ENCODE results near the gene PRCP. TPM values are rescaled to one million over a fixed set of nuclear protein-coding genes. Genes with fewer than 3 reads are reported as not detected.
A peak's percentile ranks its signal among the peaks of the same experiment; 100 is the strongest.

PRCP gene
- total and polyA plus RNA-seq, 11 donors: 21.2 to 99.4 (median 44.0) TPM

DNA sequence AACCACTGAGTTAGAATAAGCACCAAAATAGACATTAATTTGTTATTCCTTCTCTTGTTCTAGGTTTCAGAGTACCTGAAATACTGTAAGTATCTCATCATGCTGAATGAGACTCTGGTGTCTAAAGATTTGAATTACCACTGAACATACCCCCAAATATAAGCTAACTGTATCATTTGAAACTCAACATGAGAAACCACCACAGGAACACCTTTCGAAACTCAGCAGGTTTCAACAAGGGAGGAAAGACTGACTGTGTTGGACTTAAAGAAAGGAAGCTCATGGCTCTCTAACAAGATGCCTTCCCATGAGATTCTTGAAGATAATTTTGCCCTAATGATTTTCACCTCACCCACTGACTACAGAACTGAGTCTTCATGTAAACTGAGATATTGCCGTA is 37.0 kb downstream of the PRCP start:
- H3K27ac ChIP-seq: no peak overlapping the region
- peaks cover 0 to under 1% (median 0%) of the 10 kb centered on the region in 9 donors for H3K36me3 ChIP-seq
- TF ChIP-seq, protein P1, sequence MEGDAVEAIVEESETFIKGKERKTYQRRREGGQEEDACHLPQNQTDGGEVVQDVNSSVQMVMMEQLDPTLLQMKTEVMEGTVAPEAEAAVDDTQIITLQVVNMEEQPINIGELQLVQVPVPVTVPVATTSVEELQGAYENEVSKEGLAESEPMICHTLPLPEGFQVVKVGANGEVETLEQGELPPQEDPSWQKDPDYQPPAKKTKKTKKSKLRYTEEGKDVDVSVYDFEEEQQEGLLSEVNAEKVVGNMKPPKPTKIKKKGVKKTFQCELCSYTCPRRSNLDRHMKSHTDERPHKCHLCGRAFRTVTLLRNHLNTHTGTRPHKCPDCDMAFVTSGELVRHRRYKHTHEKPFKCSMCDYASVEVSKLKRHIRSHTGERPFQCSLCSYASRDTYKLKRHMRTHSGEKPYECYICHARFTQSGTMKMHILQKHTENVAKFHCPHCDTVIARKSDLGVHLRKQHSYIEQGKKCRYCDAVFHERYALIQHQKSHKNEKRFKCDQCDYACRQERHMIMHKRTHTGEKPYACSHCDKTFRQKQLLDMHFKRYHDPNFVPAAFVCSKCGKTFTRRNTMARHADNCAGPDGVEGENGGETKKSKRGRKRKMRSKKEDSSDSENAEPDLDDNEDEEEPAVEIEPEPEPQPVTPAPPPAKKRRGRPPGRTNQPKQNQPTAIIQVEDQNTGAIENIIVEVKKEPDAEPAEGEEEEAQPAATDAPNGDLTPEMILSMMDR (IDR thresholded peaks at IDR 0.05): no peak
- no peak for TF ChIP-seq POLR2A (IDR thresholded peaks at IDR 0.05)
- no peak overlapping the region for H3K4me3 ChIP-seq
- DNase-seq (no peak), ATAC-seq (no peak)
- H3K4me1 ChIP-seq: peaks cover 0 to 30% (median 10%) of the 10 kb centered on the region in 12 donors
- WGBS, 4 donors: 80 to 98% (median 98%) methylated on average over 2 of the region's 2 CpGs
- intact Hi-C loops (cut with DNase I): loop anchor here in 4 of 10 donors (5.0 to 10.0 kb wide), 3 partner anchors 62 to 148 kb away; no protein-coding TSS in a partner anchor
- no peaks in the 10 kb centered on the region for H3K27me3 ChIP-seq
- H3K9me3 ChIP-seq: no peaks in the 10 kb centered on the region

DNA sequence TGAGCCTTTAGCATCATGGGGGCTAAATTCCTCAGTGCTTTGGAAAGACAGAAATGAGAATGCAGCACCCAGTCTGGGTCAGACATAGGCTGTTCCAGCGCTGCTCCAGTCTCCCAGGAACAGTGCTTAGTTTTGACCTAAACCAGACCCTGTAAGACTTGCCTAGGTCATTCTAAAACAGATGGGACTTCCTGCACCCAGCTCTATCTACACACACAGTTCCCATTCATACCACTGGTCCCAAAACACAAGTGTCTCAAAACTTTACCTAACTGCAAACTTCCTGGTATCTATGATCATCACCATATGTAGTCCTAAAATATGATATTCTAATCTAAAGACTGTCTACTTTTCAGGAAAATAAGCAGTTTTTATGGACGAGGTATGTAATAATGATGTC is 37.9 kb downstream of the PRCP start:
- H3K9me3 ChIP-seq: no peaks in the 10 kb centered on the region
- 59 to 82% (median 80%) methylated on average over 2 of the region's 2 CpGs for WGBS, 4 donors
- intact Hi-C loops (cut with DNase I): loop anchor here in 4 of 10 donors (5.0 to 10.0 kb wide), 3 partner anchors 62 to 148 kb away; no protein-coding TSS in a partner anchor
- H3K36me3 ChIP-seq: peaks cover 0 to 6% (median 0%) of the 10 kb centered on the region in 9 donors
- no peak for DNase-seq
- peaks cover 0 to 22% (median 8%) of the 10 kb centered on the region in 12 donors for H3K4me1 ChIP-seq
- no peak overlapping the region for H3K4me3 ChIP-seq
- H3K27me3 ChIP-seq: no peaks in the 10 kb centered on the region
- TF ChIP-seq, protein P1 (IDR thresholded peaks at IDR 0.05): no peak
- no peak for TF ChIP-seq POLR2A (IDR thresholded peaks at IDR 0.05)
- no peak for ATAC-seq
- H3K27ac ChIP-seq: no peak overlapping the region

DNA sequence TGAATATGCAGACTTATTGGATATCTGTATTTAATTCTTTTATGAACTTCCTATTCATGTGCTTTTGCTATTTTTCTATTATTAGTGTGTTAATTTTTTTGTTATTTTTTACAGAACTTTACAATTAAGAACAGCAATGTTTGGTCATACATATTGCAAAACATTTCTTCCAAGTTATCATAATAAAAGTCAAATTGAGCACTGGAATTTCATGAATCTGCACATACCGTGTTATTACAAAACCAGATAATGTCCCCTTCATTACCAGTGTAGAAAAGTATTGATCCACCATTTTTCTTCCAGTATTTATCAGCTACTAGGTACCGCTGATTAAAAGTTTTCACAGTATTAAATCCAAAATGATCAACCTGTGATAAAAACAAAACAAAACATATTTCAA is 40.5 kb downstream of the PRCP start:
- no peak for DNase-seq
- no peaks in the 10 kb centered on the region for H3K27me3 ChIP-seq
- H3K4me1 ChIP-seq: peaks cover 0 to 18% (median 6%) of the 10 kb centered on the region in 12 donors
- no peak overlapping the region for H3K4me3 ChIP-seq
- no peak for ATAC-seq
- no peaks in the 10 kb centered on the region for H3K9me3 ChIP-seq
- no peak for TF ChIP-seq POLR2A (IDR thresholded peaks at IDR 0.05)
- TF ChIP-seq, protein P1 (IDR thresholded peaks at IDR 0.05): no peak
- WGBS, 4 donors: 89 to 96% (median 92%) methylated on average over 2 of the region's 2 CpGs
- no peak overlapping the region for H3K27ac ChIP-seq
- H3K36me3 ChIP-seq: peaks cover 0 to 6% (median 0%) of the 10 kb centered on the region in 9 donors
- intact Hi-C loops (cut with DNase I): loop anchor here in 4 of 10 donors (5.0 to 10.0 kb wide), 4 partner anchors 65 to 145 kb away; no protein-coding TSS in a partner anchor

DNA sequence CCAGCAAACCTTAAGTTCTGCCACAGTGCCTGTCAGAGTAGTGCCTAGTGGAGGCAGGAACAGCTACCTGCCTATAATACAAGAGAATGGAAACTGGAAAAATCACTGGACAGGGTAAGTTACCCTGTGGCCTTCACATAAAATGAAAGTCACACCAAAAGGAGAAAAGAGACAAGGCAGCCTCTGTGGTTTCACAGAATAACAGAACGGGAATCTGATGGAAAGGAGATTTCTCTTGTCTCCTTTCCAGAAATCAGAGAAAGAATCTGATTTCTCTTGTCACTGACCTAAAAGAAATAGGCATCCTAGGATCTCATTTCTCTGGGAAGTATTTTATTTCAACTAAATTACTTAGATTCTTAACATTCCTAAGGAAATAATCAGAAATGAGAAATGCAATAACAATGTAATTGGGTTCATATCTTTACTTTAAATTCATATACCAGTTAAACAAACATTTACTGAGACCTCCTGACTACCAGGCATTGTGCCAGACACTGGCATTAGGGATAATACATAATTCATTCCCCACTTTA is 41.6 kb downstream of the PRCP start:
- peak overlapping the region in 1 of 12 donors; percentile 14 for H3K27ac ChIP-seq
- TF ChIP-seq POLR2A (IDR thresholded peaks at IDR 0.05): no peak
- TF ChIP-seq, protein P1 (IDR thresholded peaks at IDR 0.05): no peak
- H3K4me1 ChIP-seq: peaks cover 0 to 8% (median 0%) of the 10 kb centered on the region in 12 donors
- H3K27me3 ChIP-seq: no peaks in the 10 kb centered on the region
- DNase-seq (no peak), ATAC-seq (no peak)
- H3K36me3 ChIP-seq: peaks cover 0 to 6% (median 0%) of the 10 kb centered on the region in 9 donors
- intact Hi-C loops (cut with DNase I): loop anchor here in 1 of 10 donors (10.0 kb wide), 1 partner anchor 64 kb away; no protein-coding TSS in a partner anchor
- WGBS, 4 donors: 36 to 77% (median 68%) methylated on average over 1 of the region's 1 CpG
- H3K4me3 ChIP-seq: no peak overlapping the region
- H3K9me3 ChIP-seq: no peaks in the 10 kb centered on the region
